LoVo (cell line): Measurements from ENCODE around the gene TCFL5.
A peak's percentile ranks its signal among the peaks of the same experiment; 100 is the strongest.

Source experiments
- DNase-seq: peaks from one replicate; pipeline ENCODE4 v3.0.0-alpha.2; 2016; ENCODE audit warnings: low spot score

Gene TCFL5

GRCh38 chr20:62861726-62862336 lies at the start of gene TCFL5:
TSS of gene TCFL5 (minus strand) at chr20:62861822. CDS start at chr20:62861670, 152 bp downstream.
- peak; percentile 89 for DNase-seq

- DNase-seq, result no peak
These were observed 49.3 kb upstream of the TCFL5 start for GRCh38 chr20:62910777-62911497.

GRCh38 chr20:62910217-62910766 lies 48.7 kb upstream of the TCFL5 start:
- no peak for DNase-seq

- DNase-seq, result no peak
These were observed 47.6 kb upstream of the TCFL5 start for GRCh38 chr20:62908971-62909791.

GRCh38 chr20:62907384-62908317 lies 46.0 kb upstream of the TCFL5 start:
- DNase-seq, result no peak

- DNase-seq, result no peak
These were observed 45.2 kb upstream of the TCFL5 start for GRCh38 chr20:62906647-62907375.

- DNase-seq, result no peak
These were observed 44.6 kb upstream of the TCFL5 start for GRCh38 chr20:62906209-62906608.

- DNase-seq, result no peak
These were observed 44.0 kb upstream of the TCFL5 start for GRCh38 chr20:62905536-62906117.

- no peak for DNase-seq
These were observed 41.4 kb upstream of the TCFL5 start for GRCh38 chr20:62902926-62903615.

GRCh38 chr20:62901891-62902290 lies 40.3 kb upstream of the TCFL5 start:
- DNase-seq, result no peak

- DNase-seq, result peak; percentile 32
These were observed 39.3 kb upstream of the TCFL5 start for GRCh38 chr20:62900692-62901584.

- DNase-seq, result peak; percentile 26
These were observed 38.5 kb upstream of the TCFL5 start for GRCh38 chr20:62900052-62900691.

GRCh38 chr20:62899633-62900051 lies 38.0 kb upstream of the TCFL5 start:
- no peak for DNase-seq

- DNase-seq, result no peak
These were observed 37.5 kb upstream of the TCFL5 start for GRCh38 chr20:62898970-62899632.

GRCh38 chr20:62898093-62898964 lies 36.7 kb upstream of the TCFL5 start:
- DNase-seq, result no peak

- DNase-seq, result no peak
These were observed 36.0 kb upstream of the TCFL5 start for GRCh38 chr20:62897666-62898065.

GRCh38 chr20:62896526-62896925 lies 34.9 kb upstream of the TCFL5 start:
- no peak for DNase-seq
